ENCODE measurements around the gene SEMA5A.

SEMA5A gene

GRCh38 chr5:9394221-9394620 is 151.7 kb downstream of the SEMA5A start:
- Histone ChIP-seq H3K9me3 (replicated peaks; ENCODE audit: insufficient read depth, low read length) (no peaks in the 10 kb centered on the region), H3K79me2 (ENCODE audit: low read length) (no peaks in the 10 kb centered on the region), H3K27ac (ENCODE audit: low read length) (no peak overlapping the region), H3K9ac (ENCODE audit: low read length) (no peak overlapping the region), H3K9me2 (replicated peaks; ENCODE audit: insufficient read depth, low read length) (no peaks in the 10 kb centered on the region), H3K4me1 (ENCODE audit: low read length) (no peaks in the 10 kb centered on the region), H2AFZ (ENCODE audit: low read length) (no peak overlapping the region), H3K4me3 (ENCODE audit: low read length) (no peak overlapping the region), H3F3A (ENCODE audit: insufficient read depth, low read length) (no peaks in the 10 kb centered on the region), H4K20me1 (ENCODE audit: insufficient read depth, low read length) (no peaks in the 10 kb centered on the region), H3K4me2 (ENCODE audit: low read depth, low read length) (no peak overlapping the region), H3K36me3 (replicated peaks; ENCODE audit: insufficient read depth, low read length) (no peaks in the 10 kb centered on the region), H3K27me3 (replicated peaks; ENCODE audit: insufficient read depth, low read length) (no peaks in the 10 kb centered on the region)
- no peak for DNase-seq
- no peak for TF ChIP-seq EZH2phosphoT487 (IDR thresholded peaks at IDR 0.05; ENCODE audit: low read length)
- TF ChIP-seq CTCF (IDR thresholded peaks at IDR 0.05; ENCODE audit: low read length), result no peak
- TF ChIP-seq EZH2 (optimal IDR thresholded peaks at IDR 0.05; ENCODE audit: low read depth, low read length), result no peak

- DNase-seq, result no peak
- no peak overlapping the region for H3K4me3 ChIP-seq (ENCODE audit: low read length)
- no peaks in the 10 kb centered on the region for H3K36me3 ChIP-seq (replicated peaks; ENCODE audit: insufficient read depth, low read length)
- H3K9me2 ChIP-seq (replicated peaks; ENCODE audit: insufficient read depth, low read length), result no peaks in the 10 kb centered on the region
- no peak overlapping the region for H3K27ac ChIP-seq (ENCODE audit: low read length)
- no peak overlapping the region for H2AFZ ChIP-seq (ENCODE audit: low read length)
- no peaks in the 10 kb centered on the region for H4K20me1 ChIP-seq (ENCODE audit: insufficient read depth, low read length)
- H3K4me1 ChIP-seq (ENCODE audit: low read length), result no peaks in the 10 kb centered on the region
- no peak overlapping the region for H3K9ac ChIP-seq (ENCODE audit: low read length)
- H3F3A ChIP-seq (ENCODE audit: insufficient read depth, low read length), result no peaks in the 10 kb centered on the region
- H3K9me3 ChIP-seq (replicated peaks; ENCODE audit: insufficient read depth, low read length), result no peaks in the 10 kb centered on the region
- H3K4me2 ChIP-seq (ENCODE audit: low read depth, low read length), result no peak overlapping the region
- TF ChIP-seq CTCF (IDR thresholded peaks at IDR 0.05; ENCODE audit: low read length), result no peak
- no peak for TF ChIP-seq EZH2phosphoT487 (IDR thresholded peaks at IDR 0.05; ENCODE audit: low read length)
- no peak for TF ChIP-seq EZH2 (optimal IDR thresholded peaks at IDR 0.05; ENCODE audit: low read depth, low read length)
- no peaks in the 10 kb centered on the region for H3K79me2 ChIP-seq (ENCODE audit: low read length)
- H3K27me3 ChIP-seq (replicated peaks; ENCODE audit: insufficient read depth, low read length), result no peaks in the 10 kb centered on the region
Observed at GRCh38 chr5:9392625-9393024, 153.2 kb downstream of the SEMA5A start.

GRCh38 chr5:9391080-9391479 is 154.8 kb downstream of the SEMA5A start:
- Histone ChIP-seq H3K27me3 (replicated peaks; ENCODE audit: insufficient read depth, low read length) (no peaks in the 10 kb centered on the region), H3K4me3 (ENCODE audit: low read length) (no peak overlapping the region), H3K4me2 (ENCODE audit: low read depth, low read length) (no peak overlapping the region), H3K9me3 (replicated peaks; ENCODE audit: insufficient read depth, low read length) (no peaks in the 10 kb centered on the region), H3K9ac (ENCODE audit: low read length) (no peak overlapping the region), H3K9me2 (replicated peaks; ENCODE audit: insufficient read depth, low read length) (no peaks in the 10 kb centered on the region), H3K36me3 (replicated peaks; ENCODE audit: insufficient read depth, low read length) (no peaks in the 10 kb centered on the region), H3K4me1 (ENCODE audit: low read length) (no peaks in the 10 kb centered on the region), H4K20me1 (ENCODE audit: insufficient read depth, low read length) (no peaks in the 10 kb centered on the region), H3F3A (ENCODE audit: insufficient read depth, low read length) (no peaks in the 10 kb centered on the region), H3K27ac (ENCODE audit: low read length) (no peak overlapping the region), H2AFZ (ENCODE audit: low read length) (no peak overlapping the region), H3K79me2 (ENCODE audit: low read length) (no peaks in the 10 kb centered on the region)
- TF ChIP-seq CTCF (IDR thresholded peaks at IDR 0.05; ENCODE audit: low read length) (no peak), EZH2 (optimal IDR thresholded peaks at IDR 0.05; ENCODE audit: low read depth, low read length) (no peak), EZH2phosphoT487 (IDR thresholded peaks at IDR 0.05; ENCODE audit: low read length) (no peak)
- DNase-seq, result no peak

All from MM.1S (cell line).